Suprapubic skin (tissue), 3 donors: ENCODE measurements around the gene RAD51D.
"Not testable (repeated sequence)": the region's sequence is repeated elsewhere in the genome, so short reads cannot be mapped to it uniquely, and the experiment has no call there.

ENCODE experiments used
- POLR2AphosphoS5 ChIP-seq, 3 donors: sonication (generic); formaldehyde crosslinking; IDR thresholded peaks; one replicate each; pipeline ENCODE4 v1.6.1; 2017; ENCODE audit warnings: antibody characterized with exemption in 3 of 3
- TF ChIP-seq, protein P1 (sequence below), 2 donors: fragments of 200-600 bp in 1 of 2; fragments of 450-650 bp in 1 of 2; sonication (generic) in 1 of 2; IDR thresholded peaks; one replicate each; pipeline ENCODE4 v1.5.1; 2016 to 2019; ENCODE audit warnings: antibody characterized with exemption in 2 of 2, mild to moderate bottlenecking in 1 of 2, moderate library complexity in 1 of 2

DNA sequence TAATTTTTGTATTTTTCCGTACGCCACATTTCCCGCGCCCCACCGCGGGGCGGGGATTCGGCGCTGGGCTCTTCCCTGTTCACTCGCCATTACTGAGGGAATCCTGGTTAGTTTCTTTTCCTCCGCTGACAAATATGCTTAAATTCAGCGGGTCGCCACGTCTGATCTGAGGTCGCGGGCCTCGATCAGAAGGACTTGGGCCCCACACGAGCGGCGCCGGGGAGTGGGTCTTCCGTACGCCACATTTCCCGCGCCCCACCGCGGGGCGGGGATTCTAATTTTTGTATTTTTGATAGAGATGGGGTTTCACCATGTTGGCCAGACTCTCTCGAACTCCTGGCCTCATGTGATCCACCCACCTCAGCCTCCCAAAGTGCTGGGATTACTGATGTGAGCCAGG, 31.4 kb upstream of the RAD51D start:
- TF ChIP-seq, protein P1, sequence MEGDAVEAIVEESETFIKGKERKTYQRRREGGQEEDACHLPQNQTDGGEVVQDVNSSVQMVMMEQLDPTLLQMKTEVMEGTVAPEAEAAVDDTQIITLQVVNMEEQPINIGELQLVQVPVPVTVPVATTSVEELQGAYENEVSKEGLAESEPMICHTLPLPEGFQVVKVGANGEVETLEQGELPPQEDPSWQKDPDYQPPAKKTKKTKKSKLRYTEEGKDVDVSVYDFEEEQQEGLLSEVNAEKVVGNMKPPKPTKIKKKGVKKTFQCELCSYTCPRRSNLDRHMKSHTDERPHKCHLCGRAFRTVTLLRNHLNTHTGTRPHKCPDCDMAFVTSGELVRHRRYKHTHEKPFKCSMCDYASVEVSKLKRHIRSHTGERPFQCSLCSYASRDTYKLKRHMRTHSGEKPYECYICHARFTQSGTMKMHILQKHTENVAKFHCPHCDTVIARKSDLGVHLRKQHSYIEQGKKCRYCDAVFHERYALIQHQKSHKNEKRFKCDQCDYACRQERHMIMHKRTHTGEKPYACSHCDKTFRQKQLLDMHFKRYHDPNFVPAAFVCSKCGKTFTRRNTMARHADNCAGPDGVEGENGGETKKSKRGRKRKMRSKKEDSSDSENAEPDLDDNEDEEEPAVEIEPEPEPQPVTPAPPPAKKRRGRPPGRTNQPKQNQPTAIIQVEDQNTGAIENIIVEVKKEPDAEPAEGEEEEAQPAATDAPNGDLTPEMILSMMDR (IDR thresholded peaks at IDR 0.05), result not testable (repeated sequence)
- not testable (repeated sequence) for TF ChIP-seq POLR2AphosphoS5 (IDR thresholded peaks at IDR 0.05)
